Measurements from ENCODE around the gene TM4SF4.

TM4SF4 gene

GRCh38 chr3:149487598-149488197, 13.2 kb downstream of the TM4SF4 start:
- peak; percentile 15 for DNase-seq

GRCh38 chr3:149489060-149489690, 14.7 kb downstream of the TM4SF4 start:
- no peak for DNase-seq

- no peak for DNase-seq
Observed at GRCh38 chr3:149490260-149490971, 15.9 kb downstream of the TM4SF4 start.

- DNase-seq, result no peak
Observed at GRCh38 chr3:149493315-149494021, 19.0 kb downstream of the TM4SF4 start.

- peak; percentile 27 for DNase-seq
Observed at GRCh38 chr3:149494022-149494758, 19.7 kb downstream of the TM4SF4 start.

GRCh38 chr3:149494759-149495580, 20.5 kb downstream of the TM4SF4 start:
- no peak for DNase-seq

GRCh38 chr3:149495581-149496125, 21.2 kb downstream of the TM4SF4 start:
- no peak for DNase-seq

- no peak for DNase-seq
Observed at GRCh38 chr3:149496891-149497290, 22.4 kb downstream of the TM4SF4 start.

GRCh38 chr3:149497966-149498670, 23.6 kb downstream of the TM4SF4 start:
- DNase-seq, result no peak

- no peak for DNase-seq
Observed at GRCh38 chr3:149501524-149501923, 27.0 kb downstream of the TM4SF4 start.

- DNase-seq, result no peak
Observed at GRCh38 chr3:149502438-149502837, 27.9 kb downstream of the TM4SF4 start.

GRCh38 chr3:149506540-149506939, 32.0 kb downstream of the TM4SF4 start:
- no peak for DNase-seq

GRCh38 chr3:149506965-149507364, 32.5 kb downstream of the TM4SF4 start:
- DNase-seq, result no peak

GRCh38 chr3:149507491-149508324, 33.2 kb downstream of the TM4SF4 start:
- DNase-seq, result no peak

- DNase-seq, result no peak
Observed at GRCh38 chr3:149509526-149509925, 35.0 kb downstream of the TM4SF4 start.

- DNase-seq, result no peak
Observed at GRCh38 chr3:149510480-149510879, 36.0 kb downstream of the TM4SF4 start.

GRCh38 chr3:149511040-149511626, 36.6 kb downstream of the TM4SF4 start:
- DNase-seq, result no peak

- DNase-seq, result peak; percentile 21
Observed at GRCh38 chr3:149512073-149512782, 37.7 kb downstream of the TM4SF4 start.

GRCh38 chr3:149514471-149514870, 40.0 kb downstream of the TM4SF4 start:
- no peak for DNase-seq
